ENCODE measurements around the gene RGMA. TPM values are rescaled to one million over a fixed set of nuclear protein-coding genes. Genes with fewer than 3 reads are reported as not detected.

The RGMA gene
- total RNA-seq, 1 experiment from 2014 or later, result 41.4 TPM

DNA sequence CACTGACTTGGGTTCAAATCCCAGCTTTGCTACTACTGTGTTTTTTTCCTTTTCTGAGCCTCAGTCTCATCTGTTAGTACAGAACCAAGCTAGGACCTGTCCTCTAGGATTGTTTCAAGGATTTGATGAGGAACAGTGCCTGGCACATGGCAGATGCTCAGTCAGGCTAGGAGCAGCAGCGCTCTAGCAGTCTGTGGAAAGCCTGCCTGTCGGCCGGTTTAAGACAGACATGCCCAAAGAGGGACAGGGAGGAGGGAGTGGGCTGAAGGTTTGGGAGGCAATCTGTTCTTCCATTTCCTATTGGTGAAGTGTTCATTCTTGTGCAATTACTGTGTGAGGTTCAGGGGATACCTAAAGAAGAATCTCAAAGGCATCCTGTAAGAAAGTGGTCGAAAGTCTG, 35.1 kb upstream of the RGMA start:
- no peak overlapping the region for H2BK12ac ChIP-seq (ENCODE audit: insufficient read length, low read depth, low read length)
- H3K56ac ChIP-seq (ENCODE audit: insufficient read length, low read depth, low read length), result no peak overlapping the region
- H4K91ac ChIP-seq (ENCODE audit: insufficient read length, low read depth, low read length), result no peak overlapping the region
- no peak for DNase-seq
- Mint-ChIP-seq H3K4me3 (no peak overlapping the region), H3K27me3 (ENCODE audit: low read depth) (peaks cover 14% of the 10 kb centered on the region), H3K27ac (no peak overlapping the region), H3K9me3 (no peaks in the 10 kb centered on the region; a peak in 1 of 5 replicates), H3K36me3 (ENCODE audit: insufficient read depth in 1 of 3, low read depth in 3 of 3) (no peaks in the 10 kb centered on the region), H3K4me1 (0 out of 4 replicates have a peak, but pooled peaks cover 0 to 15% of the 10 kb centered on the region in 2 experiments)
- H3K4ac ChIP-seq (ENCODE audit: low read depth, low read length), result no peak overlapping the region
- H3K9ac ChIP-seq (ENCODE audit: extremely low read depth, insufficient read length, low read length), result no peak overlapping the region
- no peak overlapping the region for H3K27ac ChIP-seq (ENCODE audit: insufficient read length, low read depth, low read length)
- no peak overlapping the region for H3K4me2 ChIP-seq (ENCODE audit: insufficient read depth, insufficient read length, low read length)
- WGBS (ENCODE audit: extremely low coverage, insufficient read length, low lambda C conversion rate), result no CpG with 5 or more reads among the region's 4 CpGs
- H3K23me2 ChIP-seq (ENCODE audit: insufficient read length, low read depth, low read length, poor library complexity, severe bottlenecking), result no peaks in the 10 kb centered on the region
- no peak overlapping the region for H2AFZ ChIP-seq (ENCODE audit: low read length)
- H3K18ac ChIP-seq (ENCODE audit: insufficient read length, low read depth, low read length), result no peak overlapping the region
- no peaks in the 10 kb centered on the region for H3K9me3 ChIP-seq (ENCODE audit: control insufficient read depth, low read depth, low read length)
- H3K27me3 ChIP-seq (ENCODE audit: insufficient read depth, low read length), result no peaks in the 10 kb centered on the region
- no peak overlapping the region for H2AK5ac ChIP-seq (ENCODE audit: insufficient read length, low read length)
- H4K5ac ChIP-seq (ENCODE audit: insufficient read length, low read depth, low read length), result no peak overlapping the region
- H4K8ac ChIP-seq (replicated peaks; ENCODE audit: insufficient read length, low read depth, low read length), result no peak overlapping the region
- H3T11ph ChIP-seq (ENCODE audit: low read length), result no peak overlapping the region
- H2BK5ac ChIP-seq (ENCODE audit: insufficient read length, low read length), result no peak overlapping the region
- no peak overlapping the region for H3K14ac ChIP-seq (ENCODE audit: insufficient read depth, low read length)
- no peaks in the 10 kb centered on the region for H4K20me1 ChIP-seq (ENCODE audit: control insufficient read depth, insufficient read depth, insufficient read length)
- no peak overlapping the region for H2BK120ac ChIP-seq (ENCODE audit: low read depth, low read length, poor library complexity, severe bottlenecking)
- no peaks in the 10 kb centered on the region for H3K79me1 ChIP-seq (ENCODE audit: insufficient read depth, low read depth, low read length, poor library complexity, severe bottlenecking)
- no peak overlapping the region for H2BK20ac ChIP-seq (ENCODE audit: low read depth, low read length, poor library complexity, severe bottlenecking)
- H2BK15ac ChIP-seq (ENCODE audit: low read depth, low read length), result no peak overlapping the region
- TF ChIP-seq, protein P1, sequence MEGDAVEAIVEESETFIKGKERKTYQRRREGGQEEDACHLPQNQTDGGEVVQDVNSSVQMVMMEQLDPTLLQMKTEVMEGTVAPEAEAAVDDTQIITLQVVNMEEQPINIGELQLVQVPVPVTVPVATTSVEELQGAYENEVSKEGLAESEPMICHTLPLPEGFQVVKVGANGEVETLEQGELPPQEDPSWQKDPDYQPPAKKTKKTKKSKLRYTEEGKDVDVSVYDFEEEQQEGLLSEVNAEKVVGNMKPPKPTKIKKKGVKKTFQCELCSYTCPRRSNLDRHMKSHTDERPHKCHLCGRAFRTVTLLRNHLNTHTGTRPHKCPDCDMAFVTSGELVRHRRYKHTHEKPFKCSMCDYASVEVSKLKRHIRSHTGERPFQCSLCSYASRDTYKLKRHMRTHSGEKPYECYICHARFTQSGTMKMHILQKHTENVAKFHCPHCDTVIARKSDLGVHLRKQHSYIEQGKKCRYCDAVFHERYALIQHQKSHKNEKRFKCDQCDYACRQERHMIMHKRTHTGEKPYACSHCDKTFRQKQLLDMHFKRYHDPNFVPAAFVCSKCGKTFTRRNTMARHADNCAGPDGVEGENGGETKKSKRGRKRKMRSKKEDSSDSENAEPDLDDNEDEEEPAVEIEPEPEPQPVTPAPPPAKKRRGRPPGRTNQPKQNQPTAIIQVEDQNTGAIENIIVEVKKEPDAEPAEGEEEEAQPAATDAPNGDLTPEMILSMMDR (conservative IDR thresholded peaks at IDR 0.05), result no peak
- no peaks in the 10 kb centered on the region for H3K4me1 ChIP-seq (ENCODE audit: insufficient read depth, low read length)
- no peaks in the 10 kb centered on the region for H3K79me2 ChIP-seq (ENCODE audit: insufficient read depth, low read length)
- no peak overlapping the region for H3K23ac ChIP-seq (ENCODE audit: insufficient read length, low read depth, low read length)

All from H9 (cell line).